ENCODE results near the gene RAPGEF3. TPM values are rescaled to one million over a fixed set of nuclear protein-coding genes. Genes with fewer than 3 reads are reported as not detected.

Gene RAPGEF3
- polyA plus RNA-seq, 2 donors, result 23.2 to 75.2 TPM

- 44 to 63% methylated on average over 7 of the region's 7 CpGs for WGBS, 2 donors
- Histone ChIP-seq H3K27ac (ENCODE audit: low read depth in 2 of 2, low read length in 1 of 2) (peak overlapping the region; percentile 92 to 97), H3K4me1 (ENCODE audit: control insufficient read depth in 2 of 2, insufficient read depth in 2 of 2, low read length in 1 of 2) (peaks cover 4 to 29% of the 10 kb centered on the region in 2 donors)
Measured at GRCh38 chr12:47752552-47752951, 6.1 kb downstream of the RAPGEF3 start.

GRCh38 chr12:47752121-47752520, 6.6 kb downstream of the RAPGEF3 start:
- peaks cover 0 to 24% of the 10 kb centered on the region in 2 donors for H3K36me3 ChIP-seq (ENCODE audit: control insufficient read depth in 2 of 2, insufficient read depth in 2 of 2, low read length in 1 of 2)
- no peaks in the 10 kb centered on the region for H3K27me3 ChIP-seq (ENCODE audit: control insufficient read depth in 1 of 2, insufficient read depth in 2 of 2, low read length in 2 of 2)
- H3K27ac ChIP-seq (ENCODE audit: low read depth in 2 of 2, low read length in 1 of 2), result peak overlapping the region; percentile 92 to 95
- no peak overlapping the region for H3K4me3 ChIP-seq (ENCODE audit: low read depth in 1 of 2, low read length in 2 of 2)
- 71 to 74% methylated on average over 4 of the region's 4 CpGs for WGBS, 2 donors
- peaks cover 3 to 27% of the 10 kb centered on the region in 2 donors for H3K4me1 ChIP-seq (ENCODE audit: control insufficient read depth in 2 of 2, insufficient read depth in 2 of 2, low read length in 1 of 2)
- H3K9me3 ChIP-seq (ENCODE audit: control insufficient read depth in 2 of 2, insufficient read depth in 1 of 2, low read depth in 1 of 2, low read length in 1 of 2), result no peaks in the 10 kb centered on the region

More at GRCh38 chr12:47752552-47752951, 6.1 kb downstream of the RAPGEF3 start:
- Histone ChIP-seq H3K27me3 (ENCODE audit: control insufficient read depth in 1 of 2, insufficient read depth in 2 of 2, low read length in 2 of 2) (no peaks in the 10 kb centered on the region), H3K36me3 (ENCODE audit: control insufficient read depth in 2 of 2, insufficient read depth in 2 of 2, low read length in 1 of 2) (peaks cover 0 to 20% of the 10 kb centered on the region in 2 donors), H3K4me3 (ENCODE audit: low read depth in 1 of 2, low read length in 2 of 2) (no peak overlapping the region), H3K9me3 (ENCODE audit: control insufficient read depth in 2 of 2, insufficient read depth in 1 of 2, low read depth in 1 of 2, low read length in 1 of 2) (no peaks in the 10 kb centered on the region)

- Histone ChIP-seq H3K27ac (ENCODE audit: low read depth in 2 of 2, low read length in 1 of 2) (peak overlapping the region; percentile 92 to 95), H3K27me3 (ENCODE audit: control insufficient read depth in 1 of 2, insufficient read depth in 2 of 2, low read length in 2 of 2) (no peaks in the 10 kb centered on the region), H3K9me3 (ENCODE audit: control insufficient read depth in 2 of 2, insufficient read depth in 1 of 2, low read depth in 1 of 2, low read length in 1 of 2) (no peaks in the 10 kb centered on the region), H3K4me3 (ENCODE audit: low read depth in 1 of 2, low read length in 2 of 2) (no peak overlapping the region), H3K36me3 (ENCODE audit: control insufficient read depth in 2 of 2, insufficient read depth in 2 of 2, low read length in 1 of 2) (peaks cover 0 to 25% of the 10 kb centered on the region in 2 donors), H3K4me1 (ENCODE audit: control insufficient read depth in 2 of 2, insufficient read depth in 2 of 2, low read length in 1 of 2) (peaks cover 3 to 27% of the 10 kb centered on the region in 2 donors)
- WGBS, 2 donors, result 68 to 72% methylated on average over 9 of the region's 9 CpGs
Measured at GRCh38 chr12:47751561-47751960, 7.1 kb downstream of the RAPGEF3 start.

GRCh38 chr12:47750916-47751470, 7.7 kb downstream of the RAPGEF3 start:
- no peaks in the 10 kb centered on the region for H3K27me3 ChIP-seq (ENCODE audit: control insufficient read depth in 1 of 2, insufficient read depth in 2 of 2, low read length in 2 of 2)
- no peak overlapping the region for H3K27ac ChIP-seq (ENCODE audit: low read depth in 2 of 2, low read length in 1 of 2)
- H3K36me3 ChIP-seq (ENCODE audit: control insufficient read depth in 2 of 2, insufficient read depth in 2 of 2, low read length in 1 of 2), result peaks cover 0 to 25% of the 10 kb centered on the region in 2 donors
- H3K4me3 ChIP-seq (ENCODE audit: low read depth in 1 of 2, low read length in 2 of 2), result no peak overlapping the region
- 87 to 88% methylated on average over 19 of the region's 19 CpGs for WGBS, 2 donors
- H3K4me1 ChIP-seq (ENCODE audit: control insufficient read depth in 2 of 2, insufficient read depth in 2 of 2, low read length in 1 of 2), result peaks cover 3 to 25% of the 10 kb centered on the region in 2 donors
- H3K9me3 ChIP-seq (ENCODE audit: control insufficient read depth in 2 of 2, insufficient read depth in 1 of 2, low read depth in 1 of 2, low read length in 1 of 2), result no peaks in the 10 kb centered on the region

- H3K27ac ChIP-seq (ENCODE audit: low read depth in 2 of 2, low read length in 1 of 2), result no peak overlapping the region
- H3K27me3 ChIP-seq (ENCODE audit: control insufficient read depth in 1 of 2, insufficient read depth in 2 of 2, low read length in 2 of 2), result no peaks in the 10 kb centered on the region
- peaks cover 0 to 25% of the 10 kb centered on the region in 2 donors for H3K36me3 ChIP-seq (ENCODE audit: control insufficient read depth in 2 of 2, insufficient read depth in 2 of 2, low read length in 1 of 2)
- H3K4me3 ChIP-seq (ENCODE audit: low read depth in 1 of 2, low read length in 2 of 2), result no peak overlapping the region
- no peaks in the 10 kb centered on the region for H3K9me3 ChIP-seq (ENCODE audit: control insufficient read depth in 2 of 2, insufficient read depth in 1 of 2, low read depth in 1 of 2, low read length in 1 of 2)
- 86 to 92% methylated on average over 10 of the region's 10 CpGs for WGBS, 2 donors
- H3K4me1 ChIP-seq (ENCODE audit: control insufficient read depth in 2 of 2, insufficient read depth in 2 of 2, low read length in 1 of 2), result peaks cover 3 to 21% of the 10 kb centered on the region in 2 donors
Measured at GRCh38 chr12:47750229-47750798, 8.4 kb downstream of the RAPGEF3 start.

GRCh38 chr12:47748899-47749298, 9.8 kb downstream of the RAPGEF3 start:
- Histone ChIP-seq H3K36me3 (ENCODE audit: control insufficient read depth in 2 of 2, insufficient read depth in 2 of 2, low read length in 1 of 2) (peaks cover 0 to 25% of the 10 kb centered on the region in 2 donors), H3K27ac (ENCODE audit: low read depth in 2 of 2, low read length in 1 of 2) (no peak overlapping the region), H3K27me3 (ENCODE audit: control insufficient read depth in 1 of 2, insufficient read depth in 2 of 2, low read length in 2 of 2) (no peaks in the 10 kb centered on the region), H3K4me1 (ENCODE audit: control insufficient read depth in 2 of 2, insufficient read depth in 2 of 2, low read length in 1 of 2) (peaks cover 3 to 14% of the 10 kb centered on the region in 2 donors), H3K4me3 (ENCODE audit: low read depth in 1 of 2, low read length in 2 of 2) (no peak overlapping the region), H3K9me3 (ENCODE audit: control insufficient read depth in 2 of 2, insufficient read depth in 1 of 2, low read depth in 1 of 2, low read length in 1 of 2) (no peaks in the 10 kb centered on the region)
- 92 to 100% methylated on average over 3 of the region's 3 CpGs for WGBS, 2 donors

GRCh38 chr12:47748507-47748828, 10.2 kb downstream of the RAPGEF3 start:
- no peak overlapping the region for H3K27ac ChIP-seq (ENCODE audit: low read depth in 2 of 2, low read length in 1 of 2)
- 93 to 100% methylated on average over 1 of the region's 1 CpG for WGBS, 2 donors
- no peaks in the 10 kb centered on the region for H3K9me3 ChIP-seq (ENCODE audit: control insufficient read depth in 2 of 2, insufficient read depth in 1 of 2, low read depth in 1 of 2, low read length in 1 of 2)
- no peaks in the 10 kb centered on the region for H3K27me3 ChIP-seq (ENCODE audit: control insufficient read depth in 1 of 2, insufficient read depth in 2 of 2, low read length in 2 of 2)
- peaks cover under 1 to 13% of the 10 kb centered on the region in 2 donors for H3K4me1 ChIP-seq (ENCODE audit: control insufficient read depth in 2 of 2, insufficient read depth in 2 of 2, low read length in 1 of 2)
- H3K36me3 ChIP-seq (ENCODE audit: control insufficient read depth in 2 of 2, insufficient read depth in 2 of 2, low read length in 1 of 2), result peaks cover 0 to 25% of the 10 kb centered on the region in 2 donors
- no peak overlapping the region for H3K4me3 ChIP-seq (ENCODE audit: low read depth in 1 of 2, low read length in 2 of 2)

GRCh38 chr12:47747596-47748506, 10.8 kb downstream of the RAPGEF3 start:
- H3K4me3 ChIP-seq (ENCODE audit: low read depth in 1 of 2, low read length in 2 of 2), result no peak overlapping the region
- peaks cover 0 to 15% of the 10 kb centered on the region in 2 donors for H3K4me1 ChIP-seq (ENCODE audit: control insufficient read depth in 2 of 2, insufficient read depth in 2 of 2, low read length in 1 of 2)
- peaks cover 0 to 25% of the 10 kb centered on the region in 2 donors for H3K36me3 ChIP-seq (ENCODE audit: control insufficient read depth in 2 of 2, insufficient read depth in 2 of 2, low read length in 1 of 2)
- WGBS, 2 donors, result 91 to 92% methylated on average over 14 of the region's 14 CpGs
- no peaks in the 10 kb centered on the region for H3K9me3 ChIP-seq (ENCODE audit: control insufficient read depth in 2 of 2, insufficient read depth in 1 of 2, low read depth in 1 of 2, low read length in 1 of 2)
- H3K27ac ChIP-seq (ENCODE audit: low read depth in 2 of 2, low read length in 1 of 2), result no peak overlapping the region
- H3K27me3 ChIP-seq (ENCODE audit: control insufficient read depth in 1 of 2, insufficient read depth in 2 of 2, low read length in 2 of 2), result no peaks in the 10 kb centered on the region

- H3K36me3 ChIP-seq (ENCODE audit: control insufficient read depth in 2 of 2, insufficient read depth in 2 of 2, low read length in 1 of 2), result peaks cover 0 to 25% of the 10 kb centered on the region in 2 donors
- H3K4me3 ChIP-seq (ENCODE audit: low read depth in 1 of 2, low read length in 2 of 2), result no peak overlapping the region
- no peaks in the 10 kb centered on the region for H3K27me3 ChIP-seq (ENCODE audit: control insufficient read depth in 1 of 2, insufficient read depth in 2 of 2, low read length in 2 of 2)
- 76 to 81% methylated on average over 4 of the region's 4 CpGs for WGBS, 2 donors
- peaks cover 0 to 13% of the 10 kb centered on the region in 2 donors for H3K4me1 ChIP-seq (ENCODE audit: control insufficient read depth in 2 of 2, insufficient read depth in 2 of 2, low read length in 1 of 2)
- H3K9me3 ChIP-seq (ENCODE audit: control insufficient read depth in 2 of 2, insufficient read depth in 1 of 2, low read depth in 1 of 2, low read length in 1 of 2), result no peaks in the 10 kb centered on the region
- no peak overlapping the region for H3K27ac ChIP-seq (ENCODE audit: low read depth in 2 of 2, low read length in 1 of 2)
Measured at GRCh38 chr12:47747126-47747525, 11.6 kb downstream of the RAPGEF3 start.
